Activated CD8-positive, alpha-beta T cell treated with anti-CD3 and anti-CD28 coated beads, Interleukin-2, amount 10 ng/mL, durations not matched to agents 7 days and 5 days (primary cell): ENCODE data around the gene MVB12A. TPM values are rescaled to one million over a fixed set of nuclear protein-coding genes. Genes with fewer than 3 reads are reported as not detected.

ENCODE experiments used
- ATAC-seq: fragments of 150-1000 bp; cut with Tn5 transposase; one replicate; pipeline ENCODE4 v1.10.0; 2021; ENCODE audit warnings: moderate library complexity
- CTCF ChIA-PET: fragments of 350-600 bp; sonication (Branson Sonifier 250); formaldehyde crosslinking; loops from one replicate; lab custom pipeline; 2021; ENCODE audit warnings: antibody characterized with exemption; lab: Charles Lee
- POLR2A ChIA-PET: fragments of 350-600 bp; sonication (Branson Sonifier 250); formaldehyde crosslinking; loops from one replicate; lab custom pipeline; 2021; ENCODE audit warnings: antibody characterized with exemption; lab: Charles Lee
- DNase-seq: peaks from one replicate; pipeline ENCODE4 v3.0.0-alpha.2; 2020
- H3K27ac Mint-ChIP-seq: one replicate; pipeline ENCODE4 v1.8.0; 2021; ENCODE audit warnings: mild to moderate bottlenecking, mixed read lengths
- H3K27me3 Mint-ChIP-seq: one replicate; pipeline ENCODE4 v1.8.0; 2021; ENCODE audit warnings: low read depth, mixed read lengths
- H3K36me3 Mint-ChIP-seq: one replicate; pipeline ENCODE4 v1.8.0; 2021; ENCODE audit warnings: low read depth, mixed read lengths
- H3K4me1 Mint-ChIP-seq: one replicate; pipeline ENCODE4 v1.8.0; 2021; ENCODE audit warnings: low read depth, mixed read lengths
- H3K4me3 Mint-ChIP-seq: one replicate; pipeline ENCODE4 v1.8.0; 2021; ENCODE audit warnings: mild to moderate bottlenecking, mixed read lengths
- H3K9me3 Mint-ChIP-seq: one replicate; pipeline ENCODE4 v1.8.0; 2022; ENCODE audit warnings: mixed read lengths; ENCODE audit not compliant: insufficient read depth
- total RNA-seq, 2 experiments: library from RNA; stranded (reverse); gene quantifications; one replicate each; pipeline ENCODE4 v1.2.3, GENCODE V29; 2021

Gene MVB12A
- total RNA-seq, 2 experiments from 2014 or later: 36.6 to 40.3 TPM

DNA sequence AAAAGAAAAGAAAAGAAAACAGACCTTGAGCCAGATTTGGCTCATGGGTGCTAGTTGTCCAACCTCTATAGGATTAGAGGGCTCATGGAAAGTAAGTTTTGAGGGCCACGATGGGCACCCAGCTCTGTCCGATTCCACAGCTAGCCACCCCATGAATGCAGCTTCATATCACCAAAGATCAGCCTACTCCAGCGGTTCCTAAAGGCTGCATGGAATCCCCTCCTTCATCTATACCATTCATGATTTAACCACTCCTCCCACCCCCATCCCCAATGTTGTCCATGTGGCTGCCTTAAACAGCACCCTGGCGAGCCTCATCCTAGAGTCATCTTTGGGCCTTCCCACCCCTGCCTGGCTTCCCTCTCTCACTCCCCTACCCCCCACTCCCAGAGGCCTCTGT, 2.1 kb downstream of the MVB12A start:
- peaks cover 21% of the 10 kb centered on the region for H3K36me3 Mint-ChIP-seq
- H3K27me3 Mint-ChIP-seq: no peaks in the 10 kb centered on the region
- H3K27ac Mint-ChIP-seq: no peak overlapping the region
- ChIA-PET POLR2A (interaction anchor here (0.6 kb wide), 1 partner anchor 28 kb away, joined by 3 read pairs; the partner anchor contains the start of gene CCDC194), CTCF (interaction anchor here (1.4 kb wide), 1 partner anchor 19 kb away, joined by 3 read pairs; no protein-coding TSS in a partner anchor)
- no peak overlapping the region for H3K4me3 Mint-ChIP-seq
- H3K9me3 Mint-ChIP-seq: no peaks in the 10 kb centered on the region
- DNase-seq (no peak), ATAC-seq (no peak)
- H3K4me1 Mint-ChIP-seq: peaks cover 31% of the 10 kb centered on the region

DNA sequence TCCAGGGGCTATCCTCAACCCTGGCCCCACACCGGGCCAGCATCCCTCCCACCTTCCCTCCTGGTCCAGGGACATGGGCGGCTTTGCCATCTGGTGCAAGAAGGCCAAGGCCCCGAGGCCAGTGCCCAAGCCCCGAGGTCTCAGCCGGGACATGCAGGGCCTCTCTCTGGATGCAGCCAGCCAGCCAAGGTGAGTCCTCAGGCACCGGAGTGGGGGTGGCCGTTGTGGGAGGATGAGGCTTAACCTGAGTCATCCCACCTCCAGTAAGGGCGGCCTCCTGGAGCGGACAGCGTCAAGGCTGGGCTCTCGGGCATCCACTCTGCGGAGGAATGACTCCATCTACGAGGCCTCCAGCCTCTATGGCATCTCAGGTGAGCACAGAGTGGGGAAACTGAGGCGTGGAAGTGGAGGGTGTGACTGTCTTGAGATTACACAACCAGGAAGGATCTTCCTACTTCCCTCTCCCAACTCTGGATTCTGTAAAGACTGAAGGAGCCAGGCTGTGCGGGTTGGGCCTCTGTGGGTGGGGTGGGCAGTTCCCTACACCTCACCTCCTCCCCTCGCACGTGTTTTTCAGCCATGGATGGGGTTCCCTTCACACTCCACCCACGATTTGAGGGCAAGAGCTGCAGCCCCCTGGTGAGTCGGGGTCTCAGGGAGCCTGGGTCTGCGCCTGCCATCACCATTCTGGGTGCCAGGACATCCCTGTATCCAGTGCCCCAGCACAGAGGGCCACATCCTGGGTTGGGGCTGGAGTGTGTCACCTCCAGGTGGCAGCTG, 3.8 kb downstream of the MVB12A start:
- Mint-ChIP-seq H3K27me3 (no peaks in the 10 kb centered on the region), H3K36me3 (peaks cover 15% of the 10 kb centered on the region), H3K9me3 (no peaks in the 10 kb centered on the region), H3K27ac (no peak overlapping the region), H3K4me3 (no peak overlapping the region), H3K4me1 (peaks cover 30% of the 10 kb centered on the region)
- ATAC-seq (no peak), DNase-seq (no peak)
- POLR2A ChIA-PET: interaction anchor here (0.6 kb wide), 1 partner anchor 349 kb away, joined by 3 read pairs; no protein-coding TSS in a partner anchor
- CTCF ChIA-PET: no interaction called here

DNA sequence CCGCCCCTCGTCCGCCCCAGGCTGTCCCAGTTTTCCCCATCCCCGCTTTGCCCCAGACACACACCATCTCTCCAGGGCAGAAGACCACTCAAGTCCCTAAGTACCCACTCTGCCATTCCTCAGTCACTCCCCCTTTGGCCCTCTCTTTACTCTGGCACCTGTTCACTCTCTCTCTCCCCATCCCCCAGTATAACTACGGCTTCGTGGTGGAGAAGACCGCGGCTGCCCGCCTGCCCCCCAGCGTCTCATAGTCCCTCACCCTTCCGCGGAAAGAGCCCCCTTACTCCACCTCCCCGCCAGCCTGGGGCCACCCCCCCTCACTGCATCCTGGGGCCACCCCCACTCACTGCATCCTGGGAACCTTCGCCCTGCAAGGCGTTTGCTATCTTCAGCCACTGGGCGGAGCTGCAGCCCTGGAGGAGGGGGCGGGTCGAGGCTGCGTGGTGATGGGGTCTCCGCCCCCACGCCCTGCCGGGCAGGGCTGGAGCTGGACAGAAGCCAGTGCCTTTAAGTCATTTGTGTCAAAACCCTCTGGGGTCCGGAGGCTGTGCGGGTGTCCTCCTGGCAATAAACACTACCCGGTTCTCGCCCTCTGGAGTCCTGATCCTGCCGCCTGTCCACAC, 5.0 kb downstream of the MVB12A start:
- Mint-ChIP-seq H3K27ac (no peak overlapping the region), H3K4me1 (peaks cover 19% of the 10 kb centered on the region), H3K27me3 (no peaks in the 10 kb centered on the region), H3K9me3 (no peaks in the 10 kb centered on the region), H3K36me3 (peaks cover 12% of the 10 kb centered on the region), H3K4me3 (no peak overlapping the region)
- ChIA-PET CTCF (interaction anchor here (1.1 to 2.6 kb wide), 2 partner anchors 16 to 24 kb away, joined by 3 to 8 read pairs; partner anchors contain the start of gene TMEM221), POLR2A (no interaction called here)
- ATAC-seq: peak; percentile 20
- DNase-seq: peak; percentile 60

DNA sequence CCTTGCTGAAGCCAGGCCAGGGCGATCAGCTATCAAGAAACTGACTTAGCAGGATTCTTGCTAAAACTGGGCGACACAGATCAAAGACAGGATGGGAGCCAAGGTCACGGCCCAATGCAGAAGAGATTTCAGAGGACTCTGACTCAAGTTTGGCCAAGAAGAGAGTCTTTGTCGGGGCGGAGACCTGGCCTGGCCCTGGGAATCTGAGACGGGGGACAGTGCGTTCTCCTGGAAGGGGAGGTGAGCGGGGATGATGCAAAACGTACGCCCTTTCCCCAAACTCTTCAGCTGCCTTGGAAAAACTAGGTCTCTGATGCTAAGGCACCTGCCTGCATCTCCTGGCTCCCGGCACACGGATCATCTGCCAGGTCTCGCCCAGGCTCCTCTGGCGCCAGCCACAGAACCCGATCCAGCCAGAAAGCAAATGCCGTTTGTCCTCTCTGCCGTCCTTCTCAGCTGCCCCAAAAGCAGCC, 9.8 kb downstream of the MVB12A start:
- Mint-ChIP-seq H3K27ac (no peak overlapping the region), H3K9me3 (no peaks in the 10 kb centered on the region), H3K27me3 (no peaks in the 10 kb centered on the region), H3K36me3 (no peaks in the 10 kb centered on the region), H3K4me1 (peaks cover 10% of the 10 kb centered on the region), H3K4me3 (no peak overlapping the region)
- ChIA-PET POLR2A (no interaction called here), CTCF (interaction anchor here (2.3 kb wide), 1 partner anchor 36 kb away, joined by 8 read pairs; no protein-coding TSS in a partner anchor)
- no peak for DNase-seq
- ATAC-seq: no peak

DNA sequence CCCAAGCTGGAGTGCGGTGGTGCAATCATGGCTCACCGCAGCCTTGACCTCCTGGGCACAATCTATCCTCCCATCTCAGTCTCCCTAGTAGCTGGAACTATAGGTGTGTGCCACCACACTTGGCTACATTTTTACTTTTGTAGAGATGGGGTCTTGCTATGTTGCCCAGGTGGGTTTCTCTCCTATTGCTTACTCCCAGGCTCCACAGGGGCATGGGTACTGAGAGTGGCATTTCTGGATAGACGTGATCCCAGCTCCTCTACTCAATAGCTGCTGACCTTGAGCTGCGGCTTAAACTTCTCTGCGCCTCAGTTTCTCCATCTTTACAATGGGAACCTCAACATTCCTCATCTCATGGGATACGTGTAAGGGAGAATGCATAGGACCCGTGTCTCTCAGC, 11.6 kb downstream of the MVB12A start:
- no peak for DNase-seq
- Mint-ChIP-seq H3K27ac (no peak overlapping the region), H3K9me3 (no peaks in the 10 kb centered on the region), H3K36me3 (no peaks in the 10 kb centered on the region), H3K4me3 (no peak overlapping the region), H3K4me1 (peaks cover 5% of the 10 kb centered on the region), H3K27me3 (no peaks in the 10 kb centered on the region)
- no peak for ATAC-seq
- CTCF ChIA-PET: interaction anchor here (1.1 kb wide), 1 partner anchor 10 kb away, joined by 3 read pairs; no protein-coding TSS in a partner anchor
- POLR2A ChIA-PET: no interaction called here

DNA sequence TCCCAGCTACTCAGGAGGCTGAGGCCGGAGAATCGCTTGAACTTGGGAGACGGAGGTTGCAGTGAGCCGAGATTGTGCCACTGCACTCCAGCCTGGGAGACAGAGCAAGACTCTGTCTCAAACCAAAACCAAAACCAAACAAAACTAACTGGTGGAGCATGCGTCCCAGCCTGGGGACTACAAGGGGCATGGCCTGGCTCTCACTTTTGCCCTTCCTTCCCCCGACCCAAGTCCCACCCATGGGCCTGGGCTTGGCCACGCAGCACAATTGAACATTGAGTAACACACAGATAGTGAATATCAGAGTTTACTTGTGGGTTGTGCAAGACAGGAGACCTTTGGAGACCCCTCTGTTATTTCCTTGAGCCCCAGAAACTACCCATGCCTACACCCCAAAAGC, 15.4 kb downstream of the MVB12A start:
- Mint-ChIP-seq H3K27ac (no peak overlapping the region), H3K9me3 (no peaks in the 10 kb centered on the region), H3K36me3 (no peaks in the 10 kb centered on the region), H3K4me3 (no peak overlapping the region), H3K27me3 (no peaks in the 10 kb centered on the region), H3K4me1 (peaks cover 5% of the 10 kb centered on the region)
- DNase-seq (no peak), ATAC-seq (no peak)
- POLR2A ChIA-PET: no interaction called here
- CTCF ChIA-PET: no interaction called here

DNA sequence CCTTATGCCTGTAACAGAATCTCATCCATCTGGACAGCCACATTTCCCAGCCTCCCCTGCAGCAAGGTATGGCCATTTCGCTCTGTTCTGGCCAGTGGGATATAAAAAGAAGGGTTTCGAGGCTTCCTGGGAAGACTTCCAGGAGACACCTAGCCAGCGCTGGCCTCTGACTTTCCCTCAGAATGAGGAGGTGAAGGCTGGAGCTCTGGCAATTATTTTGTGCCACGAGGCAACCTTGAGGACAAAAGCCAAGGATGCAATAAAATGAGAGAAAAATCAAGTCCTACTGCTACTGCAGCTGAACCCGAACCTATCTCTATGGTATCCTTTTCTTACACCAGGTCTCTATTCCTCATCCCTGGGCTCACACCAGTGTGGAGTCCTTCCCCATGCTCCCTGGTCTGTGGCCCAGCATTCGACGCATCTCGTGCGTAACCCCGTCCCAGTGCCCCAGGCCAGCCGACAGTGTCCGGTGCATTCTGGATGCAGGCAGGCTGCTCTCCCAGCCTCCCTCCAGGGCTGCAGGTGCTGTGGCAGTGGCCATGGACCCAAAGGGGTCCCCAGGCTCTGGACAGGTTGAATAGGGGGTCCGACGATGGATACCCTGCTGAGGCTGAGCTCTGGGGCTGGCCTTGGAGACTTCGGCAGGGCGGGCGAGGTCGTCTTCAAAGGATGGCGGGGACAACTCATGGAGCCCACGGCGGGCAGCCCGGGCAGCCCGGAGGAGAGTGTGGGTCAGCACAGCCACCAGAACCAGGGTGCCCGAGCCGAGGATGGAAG, 16.4 kb downstream of the MVB12A start:
- CTCF ChIA-PET: no interaction called here
- DNase-seq (no peak), ATAC-seq (no peak)
- no peaks in the 10 kb centered on the region for H3K27me3 Mint-ChIP-seq
- H3K36me3 Mint-ChIP-seq: no peaks in the 10 kb centered on the region
- H3K9me3 Mint-ChIP-seq: no peaks in the 10 kb centered on the region
- no peak overlapping the region for H3K4me3 Mint-ChIP-seq
- H3K27ac Mint-ChIP-seq: no peak overlapping the region
- POLR2A ChIA-PET: no interaction called here
- H3K4me1 Mint-ChIP-seq: peaks cover 5% of the 10 kb centered on the region

DNA sequence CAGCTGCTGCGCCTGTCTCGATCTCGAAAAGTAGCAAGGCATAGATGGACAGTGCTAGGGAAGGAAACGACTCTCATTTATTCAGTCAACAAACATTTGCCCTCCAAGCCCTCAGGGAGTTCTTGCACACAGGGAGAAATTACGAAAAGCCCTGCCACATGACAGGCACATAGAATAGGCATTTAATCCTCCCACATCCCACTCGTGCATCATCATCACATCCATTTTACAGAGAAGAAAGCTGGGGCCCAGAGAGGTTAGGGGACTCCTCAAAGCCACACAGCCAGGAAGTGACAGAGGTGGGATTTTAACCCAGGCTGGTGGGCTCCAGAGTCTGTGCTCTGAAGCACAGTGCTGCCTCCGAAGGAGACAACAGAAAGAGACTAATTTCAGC, 17.0 kb downstream of the MVB12A start:
- no peak overlapping the region for H3K27ac Mint-ChIP-seq
- peaks cover under 1% of the 10 kb centered on the region for H3K4me1 Mint-ChIP-seq
- ChIA-PET POLR2A (no interaction called here), CTCF (no interaction called here)
- DNase-seq (no peak), ATAC-seq (no peak)
- H3K36me3 Mint-ChIP-seq: no peaks in the 10 kb centered on the region
- no peaks in the 10 kb centered on the region for H3K27me3 Mint-ChIP-seq
- no peak overlapping the region for H3K4me3 Mint-ChIP-seq
- H3K9me3 Mint-ChIP-seq: no peaks in the 10 kb centered on the region

DNA sequence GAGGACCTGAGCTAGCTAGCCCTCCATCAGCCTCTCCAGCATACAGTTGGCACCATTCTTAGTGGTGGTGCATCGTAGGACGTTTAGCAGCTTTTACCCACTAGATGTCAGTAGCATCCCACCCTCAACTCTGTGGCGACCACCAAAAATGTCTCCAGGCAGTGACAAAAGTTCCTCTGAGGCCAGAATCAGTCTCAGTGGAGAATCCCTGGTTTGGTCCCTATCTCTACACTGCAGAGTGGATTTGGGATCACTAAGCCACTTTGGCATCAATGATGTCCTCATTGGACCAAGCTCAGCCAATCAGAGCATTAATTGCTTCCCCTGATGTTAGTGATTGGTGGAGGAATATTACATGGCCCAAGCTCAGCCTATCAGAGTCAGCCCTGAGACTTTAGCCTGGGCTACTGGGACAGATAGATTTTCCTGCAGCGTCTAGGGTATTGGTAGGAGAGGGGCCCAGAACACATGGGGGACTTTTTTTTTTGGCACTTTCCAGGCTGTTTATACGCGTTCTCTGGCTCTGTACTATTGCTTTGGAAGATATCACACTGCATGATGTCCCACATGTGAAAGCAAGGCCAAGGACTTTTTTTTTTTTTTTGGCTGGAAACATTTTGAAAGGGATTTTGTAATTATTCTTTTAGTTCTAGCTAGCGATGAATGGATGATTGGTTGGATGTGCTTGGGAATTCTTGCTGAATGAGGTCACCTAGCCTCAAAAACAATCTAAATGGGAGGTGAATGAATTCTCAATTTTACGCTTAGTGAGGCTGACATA, 21.6 kb downstream of the MVB12A start:
- H3K27ac Mint-ChIP-seq: no peak overlapping the region
- no peak overlapping the region for H3K4me3 Mint-ChIP-seq
- POLR2A ChIA-PET: interaction anchor here (0.9 kb wide), 1 partner anchor 36 kb away, joined by 3 read pairs; the partner anchor contains the start of gene BST2
- DNase-seq (peak; percentile 54), ATAC-seq (peak; percentile 79)
- no peaks in the 10 kb centered on the region for H3K9me3 Mint-ChIP-seq
- H3K27me3 Mint-ChIP-seq: no peaks in the 10 kb centered on the region
- no peaks in the 10 kb centered on the region for H3K36me3 Mint-ChIP-seq
- CTCF ChIA-PET: interaction anchor here (0.8 to 1.9 kb wide), 15 partner anchors 9 to 491 kb away, joined by 3 to 12 read pairs (median 3); partner anchors contain the start of genes BST2, CCDC124, MVB12A and RPL18A
- no peaks in the 10 kb centered on the region for H3K4me1 Mint-ChIP-seq

DNA sequence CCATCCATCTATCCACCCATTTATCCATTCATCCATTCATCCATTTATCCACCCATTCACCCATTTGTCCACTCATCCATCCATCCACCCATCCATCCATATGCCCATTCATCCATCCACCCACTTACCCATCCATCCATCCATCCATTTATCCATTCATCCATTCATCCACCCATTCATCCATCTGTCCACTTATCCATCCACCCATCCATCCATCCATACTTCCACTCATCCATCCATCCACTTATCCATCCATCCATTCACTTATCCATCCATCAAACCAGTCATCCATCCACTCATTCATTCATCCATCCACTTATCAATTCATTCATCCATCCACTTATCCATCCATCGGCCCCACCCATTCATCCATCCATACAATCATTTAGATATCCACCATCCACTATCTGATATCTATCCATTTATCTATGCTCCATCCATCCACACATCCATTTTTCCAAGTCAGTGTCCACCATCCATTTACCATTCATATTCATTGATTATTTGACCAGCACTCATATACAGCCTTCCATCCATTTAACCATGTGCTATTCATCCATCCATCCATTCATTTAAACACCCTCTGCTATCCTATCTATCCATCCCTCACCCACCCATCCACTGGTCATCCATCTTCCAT, 25.8 kb downstream of the MVB12A start:
- Mint-ChIP-seq H3K36me3 (no peaks in the 10 kb centered on the region), H3K4me3 (no peak overlapping the region), H3K27me3 (peaks cover 13% of the 10 kb centered on the region), H3K4me1 (peaks cover 10% of the 10 kb centered on the region), H3K9me3 (no peaks in the 10 kb centered on the region), H3K27ac (no peak overlapping the region)
- POLR2A ChIA-PET: no interaction called here
- ATAC-seq: no peak
- CTCF ChIA-PET: interaction anchor here (1.7 to 2.0 kb wide), 2 partner anchors 20 to 51 kb away, joined by 5 to 8 read pairs; no protein-coding TSS in a partner anchor
- DNase-seq: no peak
